Measurements from ENCODE around the gene SPECC1L. TPM values are rescaled to one million over a fixed set of nuclear protein-coding genes. Genes with fewer than 3 reads are reported as not detected.
A peak's percentile ranks its signal among the peaks of the same experiment; 100 is the strongest.

Gene SPECC1L
- total and polyA plus RNA-seq, 9 donors: 20.4 to 30.4 (median 26.0) TPM

GRCh38 chr22:24417200-24417599, 146.6 kb downstream of the SPECC1L start:
- peaks cover 52% of the 10 kb centered on the region for H3K36me3 ChIP-seq (ENCODE audit: control insufficient read depth, insufficient read depth, low read length)
- 75% methylated on average over 5 of the region's 7 CpGs for WGBS (ENCODE audit: insufficient coverage)
- H3K4me3 ChIP-seq (ENCODE audit: low read length): no peak overlapping the region

GRCh38 chr22:24417901-24418641, 147.4 kb downstream of the SPECC1L start:
- no peak for DNase-seq
- no peak overlapping the region for H3K27ac ChIP-seq (ENCODE audit: low read length)
- peaks cover 2% of the 10 kb centered on the region for H3K27me3 ChIP-seq (ENCODE audit: control insufficient read depth, insufficient read depth, low read length)
- H3K36me3 ChIP-seq (ENCODE audit: control insufficient read depth, insufficient read depth, low read length): peaks cover 52% of the 10 kb centered on the region
- peaks cover 37% of the 10 kb centered on the region for H3K4me1 ChIP-seq (ENCODE audit: control insufficient read depth, insufficient read depth, low read length)
- H3K9me3 ChIP-seq (replicated peaks; ENCODE audit: control insufficient read depth, low read depth, low read length): no peaks in the 10 kb centered on the region
- WGBS (ENCODE audit: insufficient coverage): 82% methylated on average over 12 of the region's 16 CpGs
- no peak overlapping the region for H3K4me3 ChIP-seq (ENCODE audit: low read length)

More at GRCh38 chr22:24417200-24417599, 146.6 kb downstream of the SPECC1L start:
- no peak for DNase-seq
- Histone ChIP-seq H3K27ac (ENCODE audit: low read length) (no peak overlapping the region), H3K9me3 (replicated peaks; ENCODE audit: control insufficient read depth, low read depth, low read length) (no peaks in the 10 kb centered on the region), H3K4me1 (ENCODE audit: control insufficient read depth, insufficient read depth, low read length) (peaks cover 34% of the 10 kb centered on the region), H3K27me3 (ENCODE audit: control insufficient read depth, insufficient read depth, low read length) (peaks cover 2% of the 10 kb centered on the region)

- no peak for DNase-seq
- peaks cover 2% of the 10 kb centered on the region for H3K27me3 ChIP-seq (ENCODE audit: control insufficient read depth, insufficient read depth, low read length)
- no peak overlapping the region for H3K27ac ChIP-seq (ENCODE audit: low read length)
- WGBS (ENCODE audit: insufficient coverage): 62% methylated on average over 13 of the region's 16 CpGs
- H3K9me3 ChIP-seq (replicated peaks; ENCODE audit: control insufficient read depth, low read depth, low read length): no peaks in the 10 kb centered on the region
- no peak overlapping the region for H3K4me3 ChIP-seq (ENCODE audit: low read length)
- H3K4me1 ChIP-seq (ENCODE audit: control insufficient read depth, insufficient read depth, low read length): peaks cover 37% of the 10 kb centered on the region
- H3K36me3 ChIP-seq (ENCODE audit: control insufficient read depth, insufficient read depth, low read length): peaks cover 44% of the 10 kb centered on the region
These were observed 148.3 kb downstream of the SPECC1L start for GRCh38 chr22:24418786-24419474.

GRCh38 chr22:24419475-24419850, 148.8 kb downstream of the SPECC1L start:
- peaks cover 42% of the 10 kb centered on the region for H3K4me1 ChIP-seq (ENCODE audit: control insufficient read depth, insufficient read depth, low read length)

GRCh38 chr22:24420072-24420976, 149.7 kb downstream of the SPECC1L start:
- Histone ChIP-seq H3K4me1 (ENCODE audit: control insufficient read depth, insufficient read depth, low read length) (peaks cover 48% of the 10 kb centered on the region), H3K9me3 (replicated peaks; ENCODE audit: control insufficient read depth, low read depth, low read length) (no peaks in the 10 kb centered on the region), H3K36me3 (ENCODE audit: control insufficient read depth, insufficient read depth, low read length) (peaks cover 32% of the 10 kb centered on the region), H3K27me3 (ENCODE audit: control insufficient read depth, insufficient read depth, low read length) (peaks cover 16% of the 10 kb centered on the region), H3K27ac (ENCODE audit: low read length) (peak overlapping the region; percentile 65), H3K4me3 (ENCODE audit: low read length) (no peak overlapping the region)
- DNase-seq: no peak
- WGBS (ENCODE audit: insufficient coverage): 39% methylated on average over 16 of the region's 18 CpGs

More at GRCh38 chr22:24419475-24419850, 148.8 kb downstream of the SPECC1L start:
- no peak for DNase-seq
- Histone ChIP-seq H3K27me3 (ENCODE audit: control insufficient read depth, insufficient read depth, low read length) (peaks cover 8% of the 10 kb centered on the region), H3K36me3 (ENCODE audit: control insufficient read depth, insufficient read depth, low read length) (peaks cover 41% of the 10 kb centered on the region), H3K9me3 (replicated peaks; ENCODE audit: control insufficient read depth, low read depth, low read length) (no peaks in the 10 kb centered on the region), H3K4me3 (ENCODE audit: low read length) (no peak overlapping the region), H3K27ac (ENCODE audit: low read length) (peak overlapping the region; percentile 65)
- 70% methylated on average over 7 of the region's 7 CpGs for WGBS (ENCODE audit: insufficient coverage)

- Histone ChIP-seq H3K27ac (ENCODE audit: low read length) (peak overlapping the region; percentile 13), H3K9me3 (replicated peaks; ENCODE audit: control insufficient read depth, low read depth, low read length) (no peaks in the 10 kb centered on the region), H3K36me3 (ENCODE audit: control insufficient read depth, insufficient read depth, low read length) (peaks cover 26% of the 10 kb centered on the region), H3K4me3 (ENCODE audit: low read length) (no peak overlapping the region), H3K27me3 (ENCODE audit: control insufficient read depth, insufficient read depth, low read length) (peaks cover 23% of the 10 kb centered on the region), H3K4me1 (ENCODE audit: control insufficient read depth, insufficient read depth, low read length) (peaks cover 45% of the 10 kb centered on the region)
- DNase-seq: no peak
- 55% methylated on average over 11 of the region's 11 CpGs for WGBS (ENCODE audit: insufficient coverage)
These were observed 150.3 kb downstream of the SPECC1L start for GRCh38 chr22:24420977-24421343.

GRCh38 chr22:24421428-24421931, 150.8 kb downstream of the SPECC1L start:
- Histone ChIP-seq H3K36me3 (ENCODE audit: control insufficient read depth, insufficient read depth, low read length) (peaks cover 22% of the 10 kb centered on the region), H3K27me3 (ENCODE audit: control insufficient read depth, insufficient read depth, low read length) (peaks cover 26% of the 10 kb centered on the region), H3K4me3 (ENCODE audit: low read length) (no peak overlapping the region), H3K27ac (ENCODE audit: low read length) (no peak overlapping the region), H3K9me3 (replicated peaks; ENCODE audit: control insufficient read depth, low read depth, low read length) (no peaks in the 10 kb centered on the region), H3K4me1 (ENCODE audit: control insufficient read depth, insufficient read depth, low read length) (peaks cover 42% of the 10 kb centered on the region)
- no peak for DNase-seq
- WGBS (ENCODE audit: insufficient coverage): 25% methylated on average over 5 of the region's 9 CpGs

GRCh38 chr22:24422102-24422665, 151.6 kb downstream of the SPECC1L start:
- Histone ChIP-seq H3K9me3 (replicated peaks; ENCODE audit: control insufficient read depth, low read depth, low read length) (no peaks in the 10 kb centered on the region), H3K4me1 (ENCODE audit: control insufficient read depth, insufficient read depth, low read length) (peaks cover 45% of the 10 kb centered on the region), H3K4me3 (ENCODE audit: low read length) (no peak overlapping the region), H3K36me3 (ENCODE audit: control insufficient read depth, insufficient read depth, low read length) (peaks cover 15% of the 10 kb centered on the region), H3K27me3 (ENCODE audit: control insufficient read depth, insufficient read depth, low read length) (peaks cover 30% of the 10 kb centered on the region), H3K27ac (ENCODE audit: low read length) (no peak overlapping the region)
- WGBS (ENCODE audit: insufficient coverage): 37% methylated on average over 5 of the region's 5 CpGs
- peak; percentile 69 for DNase-seq

- no peaks in the 10 kb centered on the region for H3K9me3 ChIP-seq (replicated peaks; ENCODE audit: control insufficient read depth, low read depth, low read length)
- H3K4me1 ChIP-seq (ENCODE audit: control insufficient read depth, insufficient read depth, low read length): peaks cover 51% of the 10 kb centered on the region
- H3K36me3 ChIP-seq (ENCODE audit: control insufficient read depth, insufficient read depth, low read length): peaks cover 1% of the 10 kb centered on the region
- peaks cover 33% of the 10 kb centered on the region for H3K27me3 ChIP-seq (ENCODE audit: control insufficient read depth, insufficient read depth, low read length)
- peak; percentile 72 for DNase-seq
- H3K27ac ChIP-seq (ENCODE audit: low read length): no peak overlapping the region
- WGBS (ENCODE audit: insufficient coverage): 2% methylated on average over 56 of the region's 56 CpGs
- peak overlapping the region; percentile 50 for H3K4me3 ChIP-seq (ENCODE audit: low read length)
These were observed 152.9 kb downstream of the SPECC1L start for GRCh38 chr22:24423519-24424000.

Data from muscle of leg (tissue), 11 donors.